Epithelial cell of proximal tubule (primary cell): ENCODE measurements around the gene PLEKHA6. TPM values are rescaled to one million over a fixed set of nuclear protein-coding genes. Genes with fewer than 3 reads are reported as not detected.
A peak's percentile ranks its signal among the peaks of the same experiment; 100 is the strongest.

Source experiments
- DNase-seq: peaks from one replicate; pipeline ENCODE4 v3.0.0-alpha.2; 2011; ENCODE audit warnings: low read depth
- H3K4me3 ChIP-seq: 2 replicates; pipeline ENCODE4 v1.5.1; 2011; ENCODE audit warnings: low read depth, mild to moderate bottlenecking, low read length
- total RNA-seq: library from RNA; depleted of rRNA; stranded (reverse); fragments of >200 nt; gene quantifications from 2 replicates; pipeline ENCODE4 v1.2.3, GENCODE V29; 2015
- TF ChIP-seq, protein P1 (sequence below): conservative IDR thresholded peaks from 2 replicates; pipeline ENCODE4 v1.5.1; 2012; ENCODE audit warnings: low read depth, mild to moderate bottlenecking, low read length

PLEKHA6 gene
- total RNA-seq, 1 donor from 2014 or later = 19.9 TPM

DNA sequence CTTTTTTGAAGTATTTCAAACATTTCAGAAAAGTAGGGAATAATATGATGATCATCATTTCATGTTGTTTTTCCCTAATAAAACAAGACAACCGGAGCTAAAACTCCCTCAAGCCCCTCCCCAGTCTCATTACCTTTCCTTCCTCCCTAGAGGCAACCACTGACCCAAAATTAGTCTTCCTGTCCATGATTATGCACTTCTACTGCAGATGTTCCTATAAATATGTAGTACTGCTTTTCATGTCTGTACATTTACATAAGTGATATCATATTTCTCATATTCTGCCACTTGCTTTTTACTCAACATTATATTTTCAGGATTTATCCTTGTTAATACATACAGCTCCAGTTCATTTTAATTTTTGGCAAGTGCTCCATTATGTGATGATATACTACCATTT is 87.2 kb downstream of the PLEKHA6 start:
- TF ChIP-seq, protein P1, sequence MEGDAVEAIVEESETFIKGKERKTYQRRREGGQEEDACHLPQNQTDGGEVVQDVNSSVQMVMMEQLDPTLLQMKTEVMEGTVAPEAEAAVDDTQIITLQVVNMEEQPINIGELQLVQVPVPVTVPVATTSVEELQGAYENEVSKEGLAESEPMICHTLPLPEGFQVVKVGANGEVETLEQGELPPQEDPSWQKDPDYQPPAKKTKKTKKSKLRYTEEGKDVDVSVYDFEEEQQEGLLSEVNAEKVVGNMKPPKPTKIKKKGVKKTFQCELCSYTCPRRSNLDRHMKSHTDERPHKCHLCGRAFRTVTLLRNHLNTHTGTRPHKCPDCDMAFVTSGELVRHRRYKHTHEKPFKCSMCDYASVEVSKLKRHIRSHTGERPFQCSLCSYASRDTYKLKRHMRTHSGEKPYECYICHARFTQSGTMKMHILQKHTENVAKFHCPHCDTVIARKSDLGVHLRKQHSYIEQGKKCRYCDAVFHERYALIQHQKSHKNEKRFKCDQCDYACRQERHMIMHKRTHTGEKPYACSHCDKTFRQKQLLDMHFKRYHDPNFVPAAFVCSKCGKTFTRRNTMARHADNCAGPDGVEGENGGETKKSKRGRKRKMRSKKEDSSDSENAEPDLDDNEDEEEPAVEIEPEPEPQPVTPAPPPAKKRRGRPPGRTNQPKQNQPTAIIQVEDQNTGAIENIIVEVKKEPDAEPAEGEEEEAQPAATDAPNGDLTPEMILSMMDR = no peak
- H3K4me3 ChIP-seq = no peak overlapping the region
- DNase-seq = no peak

DNA sequence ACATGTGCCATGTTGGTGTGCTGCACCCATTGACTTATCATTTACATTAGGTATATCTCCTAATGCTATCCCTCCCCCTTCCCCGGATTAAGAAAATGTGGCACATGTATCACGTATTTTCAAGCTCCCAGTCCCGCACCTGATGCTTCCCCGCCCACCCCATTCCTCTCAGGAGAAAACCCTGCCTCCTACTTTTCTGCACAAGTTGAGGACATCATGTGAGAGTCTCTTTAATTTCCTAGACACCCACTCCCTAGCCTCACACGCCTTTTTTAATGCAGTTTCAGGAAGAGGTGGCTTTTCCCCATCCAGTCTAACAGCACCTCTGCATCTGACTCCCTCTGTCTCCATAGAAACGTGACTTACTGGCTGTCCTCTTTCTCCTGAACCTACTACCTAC is 87.8 kb downstream of the PLEKHA6 start:
- TF ChIP-seq, protein P1 = no peak
- H3K4me3 ChIP-seq = no peak overlapping the region
- DNase-seq = no peak

DNA sequence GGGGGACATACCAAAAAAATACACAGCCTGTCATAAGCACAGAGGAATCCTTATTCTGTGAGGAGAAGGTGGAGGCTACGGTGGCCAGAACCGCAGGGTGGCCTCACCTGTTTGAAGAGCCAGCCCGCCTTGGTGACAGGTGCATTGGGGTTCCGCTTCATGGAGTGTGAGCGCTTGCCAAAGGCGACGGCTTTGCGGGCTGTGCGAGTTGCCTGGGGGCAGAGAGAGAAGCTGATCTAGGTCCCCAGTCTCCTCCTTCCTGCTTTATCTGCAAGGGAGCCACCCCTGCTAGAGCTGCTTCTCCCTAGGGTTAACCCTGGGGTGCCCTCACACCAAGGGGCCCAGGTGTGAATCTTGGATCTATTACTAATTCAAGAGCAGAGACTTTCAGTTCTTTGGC is 91.6 kb downstream of the PLEKHA6 start:
- TF ChIP-seq, protein P1 = no peak
- no peak overlapping the region for H3K4me3 ChIP-seq

DNA sequence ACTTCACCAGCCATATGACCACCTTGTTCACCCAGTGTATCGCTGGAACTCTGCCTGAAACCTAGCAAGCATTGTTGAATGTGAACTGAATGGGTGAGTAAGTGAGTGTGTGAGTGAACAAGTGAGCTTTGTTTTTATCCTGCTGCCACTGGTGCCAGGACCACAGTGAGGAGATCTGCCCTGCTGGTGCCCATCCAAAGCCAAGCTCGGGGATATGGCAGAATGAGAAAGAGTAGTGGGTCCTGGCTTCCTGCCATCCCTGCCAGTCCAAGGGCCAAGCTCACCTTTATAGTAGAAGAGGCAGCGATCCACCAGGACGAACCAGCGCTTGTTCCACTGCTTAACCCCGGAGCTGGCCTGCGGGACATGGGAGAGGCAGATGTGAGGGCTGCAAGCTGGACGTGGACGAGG is 92.5 kb downstream of the PLEKHA6 start:
- DNase-seq = no peak
- TF ChIP-seq, protein P1 = no peak

More for the DNA sequence above, 91.6 kb downstream of the PLEKHA6 start:
- DNase-seq = no peak

DNA sequence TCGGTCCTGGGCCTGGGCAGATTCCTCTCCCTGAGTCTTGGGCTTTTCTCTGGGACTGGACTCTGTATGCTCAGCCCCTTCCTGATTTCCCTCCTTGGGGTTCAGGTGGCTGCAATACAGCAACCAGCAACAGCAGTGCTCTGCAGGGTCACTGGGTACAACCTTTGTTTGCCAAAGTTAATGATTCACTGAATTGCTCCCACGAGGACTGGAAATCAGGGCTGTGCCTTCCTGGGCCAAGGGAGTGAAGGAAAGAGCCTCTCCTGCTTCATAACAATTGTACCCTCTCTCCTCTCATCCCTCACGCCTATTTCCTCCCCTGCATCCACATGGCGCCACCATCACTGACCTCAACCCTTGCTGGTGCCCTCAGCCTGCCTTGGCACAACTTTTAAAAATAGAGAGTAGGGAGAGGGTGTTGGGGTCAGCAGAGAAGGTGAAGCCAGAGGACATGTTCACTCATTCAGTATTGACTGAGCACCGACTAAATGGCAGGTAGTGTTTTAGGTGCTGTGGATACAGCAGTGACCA is 93.2 kb downstream of the PLEKHA6 start:
- peak; percentile 50 for DNase-seq
- H3K4me3 ChIP-seq = no peak overlapping the region
- TF ChIP-seq, protein P1 = peak; percentile 0

More for the DNA sequence above, 92.5 kb downstream of the PLEKHA6 start:
- no peak overlapping the region for H3K4me3 ChIP-seq

DNA sequence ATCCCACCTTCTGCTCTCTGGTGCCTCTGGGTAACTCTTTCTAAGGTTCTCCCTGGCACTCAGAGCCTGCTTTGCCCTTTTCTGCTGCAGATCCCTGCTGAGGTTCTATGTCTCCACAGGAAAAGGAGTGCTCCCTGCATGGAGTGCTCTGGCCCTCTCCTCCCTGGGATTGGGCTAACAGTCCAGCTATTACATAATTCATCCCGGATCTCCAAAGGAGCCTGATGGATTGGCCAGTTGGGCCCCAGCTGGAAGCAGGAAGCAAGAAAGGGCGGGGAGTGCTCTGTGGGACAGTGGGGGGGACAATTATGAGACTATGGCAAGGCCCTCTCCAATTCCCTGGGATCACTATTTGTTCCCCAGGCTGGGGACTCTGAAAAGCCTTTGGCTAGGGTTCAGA is 94.1 kb downstream of the PLEKHA6 start:
- TF ChIP-seq, protein P1 = no peak
- no peak overlapping the region for H3K4me3 ChIP-seq
- DNase-seq = no peak

DNA sequence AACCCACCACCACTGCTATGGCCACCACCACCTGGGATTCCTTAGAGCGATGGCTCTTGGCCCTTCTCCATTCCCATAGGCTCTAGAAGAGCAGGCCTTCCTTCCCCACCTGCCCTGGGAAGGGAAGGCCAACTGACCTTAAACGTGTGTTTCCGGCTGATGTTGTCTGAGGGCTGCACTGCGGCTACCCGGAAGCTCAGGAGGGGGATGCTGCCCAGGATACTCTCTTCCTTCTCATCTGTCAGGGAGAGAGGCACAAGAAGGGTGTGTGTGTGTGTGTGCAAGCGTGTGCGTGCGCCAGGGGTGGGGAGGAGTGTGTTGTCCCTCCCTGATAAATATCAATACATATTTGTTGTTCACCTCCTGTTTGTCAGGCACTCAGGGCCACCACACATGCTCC is 94.9 kb downstream of the PLEKHA6 start:
- DNase-seq = no peak
- TF ChIP-seq, protein P1 = no peak
- H3K4me3 ChIP-seq = no peak overlapping the region
